K562 (cell line): Measurements from ENCODE around the gene UQCRH. TPM values are rescaled to one million over a fixed set of nuclear protein-coding genes. Genes with fewer than 3 reads are reported as not detected.
A peak's percentile ranks its signal among the peaks of the same experiment; 100 is the strongest.

Experiments
- BCL6 ChIP-seq: fragments of 250-450 bp; sonication (Bioruptor Pico); IDR thresholded peaks from 2 replicates; pipeline ENCODE4 v1.4.0; 2020
- CBFB ChIP-seq: sonication (generic); formaldehyde crosslinking; IDR thresholded peaks from 2 replicates; pipeline ENCODE4 v1.4.0; 2020; ENCODE audit warnings: mild to moderate bottlenecking, missing genetic modification reagents
- EP300 ChIP-seq: IDR thresholded peaks from 2 replicates; pipeline ENCODE4 v1.6.1; 2012; ENCODE audit warnings: low read length, improper control_type of control experiment
- MECOM ChIP-seq: fragments of 250-450 bp; sonication (Bioruptor Pico); IDR thresholded peaks from 2 replicates; pipeline ENCODE4 v1.8.0; 2022; ENCODE audit warnings: inconsistent platforms
- POLR2G ChIP-seq: fragments of 200-400 bp; formaldehyde crosslinking; IDR thresholded peaks from 2 replicates; pipeline ENCODE4 v1.6.1; 2017; ENCODE audit warnings: low read depth, mild to moderate bottlenecking, antibody characterized with exemption, low read length, moderate library complexity
- PPARD ChIP-seq: fragments of 250-450 bp; sonication (Bioruptor Pico); IDR thresholded peaks from 2 replicates; pipeline ENCODE4 v1.8.0; 2022; ENCODE audit warnings: inconsistent platforms, mild to moderate bottlenecking, moderate library complexity
- TEAD1 ChIP-seq, 2 experiments: fragments of 450-650 bp in 1 of 2; sonication (generic) in 1 of 2; formaldehyde crosslinking; IDR thresholded peaks; 2 replicates each; pipeline versions ENCODE4 v1.4.0 to v1.8.0; 2020 to 2022; ENCODE audit warnings: mild to moderate bottlenecking in 2 of 2, missing genetic modification reagents in 1 of 2
- ZNF239 ChIP-seq: fragments of 250-450 bp; sonication (Bioruptor Pico); IDR thresholded peaks from 2 replicates; pipeline ENCODE4 v1.4.0; 2020; ENCODE audit warnings: mild to moderate bottlenecking
- ZNF644 ChIP-seq: fragments of 200-800 bp; sonication (Bioruptor generic); IDR thresholded peaks from 2 replicates; pipeline ENCODE4 v1.6.1; 2016; ENCODE audit warnings: low read depth, missing genetic modification characterization, missing compliant biosample characterization
- polyA plus RNA-seq, 8 experiments: library from polyadenylated mRNA; depleted of rRNA in 4 of 8; stranded (reverse) in 5 of 8; unstranded in 3 of 8; fragments of >200 nt; fragmentation: Nextera tagmentation in 2 of 8; fragmentation: Illumina TruSeq in 1 of 8; extraction: Ambion mirVana in 2 of 8; extraction: Trizol in 1 of 8; gene quantifications; 2 replicates each; pipeline versions ENCODE4 v1.2.1 to v1.2.3, GENCODE V29; 2011 to 2014; ENCODE audit warnings: inconsistent platforms in 1 of 8, missing spikeins in 1 of 8
- total RNA-seq, 7 experiments: library from RNA; depleted of rRNA in 6 of 7; stranded (reverse); fragments of >200 nt in 6 of 7; fragmentation: Illumina TruSeq in 2 of 7; extraction: Trizol in 2 of 7; gene quantifications; 2 replicates each; pipeline versions ENCODE4 v1.2.1 to v1.2.3, GENCODE V29; 2011 to 2021; ENCODE audit warnings: low replicate concordance in 1 of 7
- TF ChIP-seq, protein P1 (sequence below), 3 experiments: IDR thresholded peaks in 2 of 3; conservative IDR thresholded peaks in 1 of 3; 2 replicates each; pipeline ENCODE4 v1.5.1; 2011 to 2012; ENCODE audit warnings: low read length in 3 of 3, mild to moderate bottlenecking in 3 of 3, control low read depth in 2 of 3, improper control_type of control experiment in 1 of 3, inconsistent platforms in 1 of 3, low read depth in 1 of 3, mixed read lengths in 1 of 3, moderate library complexity in 1 of 3; ENCODE audit not compliant: insufficient read depth in 2 of 3
- TF ChIP-seq, protein P2 (sequence below): sonication (generic); formaldehyde crosslinking; IDR thresholded peaks from 2 replicates; pipeline ENCODE4 v1.8.1; 2023; ENCODE audit warnings: mild to moderate bottlenecking, missing genetic modification reagents
- TF ChIP-seq, protein P3 (sequence below): fragments of 250-450 bp; sonication (Bioruptor Pico); IDR thresholded peaks from 2 replicates; pipeline ENCODE4 v1.8.0; 2022; ENCODE audit warnings: inconsistent platforms
- TF ChIP-seq, protein P4 (sequence below): fragments of 250-450 bp; sonication (Bioruptor Pico); IDR thresholded peaks from 2 replicates; pipeline ENCODE4 v1.8.0; 2021; ENCODE audit warnings: mild to moderate bottlenecking, moderate library complexity
- TF ChIP-seq, protein P5 (sequence below): sonication (generic); formaldehyde crosslinking; IDR thresholded peaks from 2 replicates; pipeline ENCODE4 v1.9.0; 2022; ENCODE audit warnings: mild to moderate bottlenecking, missing genetic modification reagents

The UQCRH gene
- total and polyA plus RNA-seq, 9 of the 15 experiments (the other 6 are each of a cell fraction or from before 2014, with no cell fraction given) = 1,267 to 5,184 (median 2,410) TPM

DNA sequence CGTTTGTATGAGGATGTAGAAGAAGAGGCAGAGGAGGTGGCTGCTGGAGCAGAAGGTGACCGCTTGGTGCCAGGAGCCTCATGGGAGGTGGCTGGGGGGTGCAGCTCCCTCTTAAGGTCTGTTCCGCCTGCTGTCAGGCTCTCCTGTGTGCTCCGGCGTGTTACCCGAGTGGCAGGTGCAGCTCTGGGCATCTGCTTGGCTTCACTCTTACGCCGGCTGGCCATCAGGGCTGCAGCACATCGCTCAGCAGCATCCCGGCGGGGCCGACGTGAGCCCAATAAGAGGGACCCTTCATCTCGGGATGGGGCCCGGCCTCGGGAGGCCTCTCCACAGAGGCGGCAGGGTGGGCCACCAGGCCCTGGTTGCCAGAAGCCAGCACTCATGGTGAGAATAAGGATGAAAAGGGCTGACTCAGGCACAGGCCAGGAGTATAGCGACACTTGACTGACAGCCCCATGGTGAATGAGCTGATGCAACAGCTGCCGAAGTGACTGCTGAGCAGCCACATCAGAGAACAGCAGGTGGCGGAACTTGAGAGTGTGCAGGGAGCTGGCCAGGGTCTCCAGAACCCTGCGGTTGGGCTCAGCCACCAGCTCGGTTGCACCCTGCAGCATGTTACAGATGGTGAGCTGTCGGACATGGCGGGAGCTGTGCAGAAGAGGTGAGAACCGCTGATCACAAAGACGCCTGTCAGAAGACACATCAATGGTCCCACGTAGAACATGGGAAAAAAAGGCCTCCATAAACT lies 17.6 kb upstream of the UQCRH start (continued):
- TF ChIP-seq, protein P1, sequence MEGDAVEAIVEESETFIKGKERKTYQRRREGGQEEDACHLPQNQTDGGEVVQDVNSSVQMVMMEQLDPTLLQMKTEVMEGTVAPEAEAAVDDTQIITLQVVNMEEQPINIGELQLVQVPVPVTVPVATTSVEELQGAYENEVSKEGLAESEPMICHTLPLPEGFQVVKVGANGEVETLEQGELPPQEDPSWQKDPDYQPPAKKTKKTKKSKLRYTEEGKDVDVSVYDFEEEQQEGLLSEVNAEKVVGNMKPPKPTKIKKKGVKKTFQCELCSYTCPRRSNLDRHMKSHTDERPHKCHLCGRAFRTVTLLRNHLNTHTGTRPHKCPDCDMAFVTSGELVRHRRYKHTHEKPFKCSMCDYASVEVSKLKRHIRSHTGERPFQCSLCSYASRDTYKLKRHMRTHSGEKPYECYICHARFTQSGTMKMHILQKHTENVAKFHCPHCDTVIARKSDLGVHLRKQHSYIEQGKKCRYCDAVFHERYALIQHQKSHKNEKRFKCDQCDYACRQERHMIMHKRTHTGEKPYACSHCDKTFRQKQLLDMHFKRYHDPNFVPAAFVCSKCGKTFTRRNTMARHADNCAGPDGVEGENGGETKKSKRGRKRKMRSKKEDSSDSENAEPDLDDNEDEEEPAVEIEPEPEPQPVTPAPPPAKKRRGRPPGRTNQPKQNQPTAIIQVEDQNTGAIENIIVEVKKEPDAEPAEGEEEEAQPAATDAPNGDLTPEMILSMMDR (IDR thresholded peaks at IDR 0.05 in 2 of 3, conservative IDR thresholded peaks at IDR 0.05 in 1 of 3; ENCODE audit: insufficient read depth in 2 of 3, low read depth in 1 of 3, low read length in 3 of 3) = peak in 2 of 3 experiments; percentile 12 to 39; a peak in 2 of 6 replicates
- TF ChIP-seq ZNF644 (tag) (no peak), CBFB (CRISPR knock-in tag) (0 out of 2 replicates have a peak, but pooled peaks have one; percentile 45), MECOM (peak; percentile 58; the same call in 1 of the 2 replicates), TEAD1 (CRISPR knock-in tag; IDR thresholded peaks at IDR 0.05) (0 out of 4 replicates have a peak, but pooled peaks of 1 of the 2 experiments have one; percentile 56), EP300 (peak; percentile 66), ZNF239 (CRISPR knock-in tag) (no peak), PPARD (CRISPR knock-in tag) (no peak), POLR2G (peak; percentile 78), BCL6 (CRISPR knock-in tag) (no peak)
- TF ChIP-seq, protein P2, sequence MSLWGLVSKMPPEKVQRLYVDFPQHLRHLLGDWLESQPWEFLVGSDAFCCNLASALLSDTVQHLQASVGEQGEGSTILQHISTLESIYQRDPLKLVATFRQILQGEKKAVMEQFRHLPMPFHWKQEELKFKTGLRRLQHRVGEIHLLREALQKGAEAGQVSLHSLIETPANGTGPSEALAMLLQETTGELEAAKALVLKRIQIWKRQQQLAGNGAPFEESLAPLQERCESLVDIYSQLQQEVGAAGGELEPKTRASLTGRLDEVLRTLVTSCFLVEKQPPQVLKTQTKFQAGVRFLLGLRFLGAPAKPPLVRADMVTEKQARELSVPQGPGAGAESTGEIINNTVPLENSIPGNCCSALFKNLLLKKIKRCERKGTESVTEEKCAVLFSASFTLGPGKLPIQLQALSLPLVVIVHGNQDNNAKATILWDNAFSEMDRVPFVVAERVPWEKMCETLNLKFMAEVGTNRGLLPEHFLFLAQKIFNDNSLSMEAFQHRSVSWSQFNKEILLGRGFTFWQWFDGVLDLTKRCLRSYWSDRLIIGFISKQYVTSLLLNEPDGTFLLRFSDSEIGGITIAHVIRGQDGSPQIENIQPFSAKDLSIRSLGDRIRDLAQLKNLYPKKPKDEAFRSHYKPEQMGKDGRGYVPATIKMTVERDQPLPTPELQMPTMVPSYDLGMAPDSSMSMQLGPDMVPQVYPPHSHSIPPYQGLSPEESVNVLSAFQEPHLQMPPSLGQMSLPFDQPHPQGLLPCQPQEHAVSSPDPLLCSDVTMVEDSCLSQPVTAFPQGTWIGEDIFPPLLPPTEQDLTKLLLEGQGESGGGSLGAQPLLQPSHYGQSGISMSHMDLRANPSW (CRISPR knock-in tag) = no peak
- TF ChIP-seq, protein P3, sequence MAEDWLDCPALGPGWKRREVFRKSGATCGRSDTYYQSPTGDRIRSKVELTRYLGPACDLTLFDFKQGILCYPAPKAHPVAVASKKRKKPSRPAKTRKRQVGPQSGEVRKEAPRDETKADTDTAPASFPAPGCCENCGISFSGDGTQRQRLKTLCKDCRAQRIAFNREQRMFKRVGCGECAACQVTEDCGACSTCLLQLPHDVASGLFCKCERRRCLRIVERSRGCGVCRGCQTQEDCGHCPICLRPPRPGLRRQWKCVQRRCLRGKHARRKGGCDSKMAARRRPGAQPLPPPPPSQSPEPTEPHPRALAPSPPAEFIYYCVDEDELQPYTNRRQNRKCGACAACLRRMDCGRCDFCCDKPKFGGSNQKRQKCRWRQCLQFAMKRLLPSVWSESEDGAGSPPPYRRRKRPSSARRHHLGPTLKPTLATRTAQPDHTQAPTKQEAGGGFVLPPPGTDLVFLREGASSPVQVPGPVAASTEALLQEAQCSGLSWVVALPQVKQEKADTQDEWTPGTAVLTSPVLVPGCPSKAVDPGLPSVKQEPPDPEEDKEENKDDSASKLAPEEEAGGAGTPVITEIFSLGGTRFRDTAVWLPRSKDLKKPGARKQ (CRISPR knock-in tag) = 0 out of 2 replicates have a peak, but pooled peaks have one; percentile 58
- TF ChIP-seq, protein P4, sequence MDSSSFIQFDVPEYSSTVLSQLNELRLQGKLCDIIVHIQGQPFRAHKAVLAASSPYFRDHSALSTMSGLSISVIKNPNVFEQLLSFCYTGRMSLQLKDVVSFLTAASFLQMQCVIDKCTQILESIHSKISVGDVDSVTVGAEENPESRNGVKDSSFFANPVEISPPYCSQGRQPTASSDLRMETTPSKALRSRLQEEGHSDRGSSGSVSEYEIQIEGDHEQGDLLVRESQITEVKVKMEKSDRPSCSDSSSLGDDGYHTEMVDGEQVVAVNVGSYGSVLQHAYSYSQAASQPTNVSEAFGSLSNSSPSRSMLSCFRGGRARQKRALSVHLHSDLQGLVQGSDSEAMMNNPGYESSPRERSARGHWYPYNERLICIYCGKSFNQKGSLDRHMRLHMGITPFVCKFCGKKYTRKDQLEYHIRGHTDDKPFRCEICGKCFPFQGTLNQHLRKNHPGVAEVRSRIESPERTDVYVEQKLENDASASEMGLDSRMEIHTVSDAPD (CRISPR knock-in tag) = peak; percentile 59; the same call in 1 of the 2 replicates
- TF ChIP-seq, protein P5, sequence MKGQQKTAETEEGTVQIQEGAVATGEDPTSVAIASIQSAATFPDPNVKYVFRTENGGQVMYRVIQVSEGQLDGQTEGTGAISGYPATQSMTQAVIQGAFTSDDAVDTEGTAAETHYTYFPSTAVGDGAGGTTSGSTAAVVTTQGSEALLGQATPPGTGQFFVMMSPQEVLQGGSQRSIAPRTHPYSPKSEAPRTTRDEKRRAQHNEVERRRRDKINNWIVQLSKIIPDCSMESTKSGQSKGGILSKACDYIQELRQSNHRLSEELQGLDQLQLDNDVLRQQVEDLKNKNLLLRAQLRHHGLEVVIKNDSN = peak; percentile 35; the same call in 1 of the 2 replicates
